ENCODE measurements around the gene VAT1L. TPM values are rescaled to one million over a fixed set of nuclear protein-coding genes. Genes with fewer than 3 reads are reported as not detected.
A peak's percentile ranks its signal among the peaks of the same experiment; 100 is the strongest.

Gene VAT1L
- total RNA-seq, 1 experiment from 2014 or later = 33.8 TPM

GRCh38 chr16:78005881-78006280 lies 217.5 kb downstream of the VAT1L start:
- Histone ChIP-seq H4K91ac (ENCODE audit: insufficient read length, low read depth, low read length) (no peak overlapping the region), H3T11ph (ENCODE audit: low read length) (no peak overlapping the region), H3K9ac (ENCODE audit: extremely low read depth, insufficient read length, low read length) (no peak overlapping the region), H2BK15ac (ENCODE audit: low read depth, low read length) (no peak overlapping the region), H3K23me2 (ENCODE audit: insufficient read length, low read depth, low read length, poor library complexity, severe bottlenecking) (no peaks in the 10 kb centered on the region), H2BK5ac (ENCODE audit: insufficient read length, low read length) (no peak overlapping the region), H2AFZ (ENCODE audit: low read length) (no peak overlapping the region), H3K4me2 (ENCODE audit: insufficient read depth, insufficient read length, low read length) (no peak overlapping the region), H3K14ac (ENCODE audit: insufficient read depth, low read length) (no peak overlapping the region), H2AK5ac (ENCODE audit: insufficient read length, low read length) (no peak overlapping the region), H3K79me1 (ENCODE audit: insufficient read depth, low read depth, low read length, poor library complexity, severe bottlenecking) (no peaks in the 10 kb centered on the region), H3K4me1 (ENCODE audit: insufficient read depth, low read length) (no peaks in the 10 kb centered on the region; the same call in 1 of the 2 replicates), H2BK12ac (ENCODE audit: insufficient read length, low read depth, low read length) (no peak overlapping the region), H4K8ac (replicated peaks; ENCODE audit: insufficient read length, low read depth, low read length) (no peak overlapping the region), H3K27me3 (ENCODE audit: insufficient read depth, low read length) (no peaks in the 10 kb centered on the region), H3K9me3 (ENCODE audit: control insufficient read depth, low read depth, low read length) (no peaks in the 10 kb centered on the region), H3K23ac (ENCODE audit: insufficient read length, low read depth, low read length) (no peak overlapping the region), H3K4ac (ENCODE audit: low read depth, low read length) (no peak overlapping the region), H3K56ac (ENCODE audit: insufficient read length, low read depth, low read length) (no peak overlapping the region), H2BK20ac (ENCODE audit: low read depth, low read length, poor library complexity, severe bottlenecking) (no peak overlapping the region), H3K27ac (ENCODE audit: insufficient read length, low read depth, low read length) (no peak overlapping the region), H4K5ac (ENCODE audit: insufficient read length, low read depth, low read length) (no peak overlapping the region), H2BK120ac (ENCODE audit: low read depth, low read length, poor library complexity, severe bottlenecking) (no peak overlapping the region), H3K79me2 (ENCODE audit: insufficient read depth, low read length) (peaks cover 2% of the 10 kb centered on the region; the same call in 1 of the 2 replicates), H4K20me1 (ENCODE audit: control insufficient read depth, insufficient read depth, insufficient read length) (no peaks in the 10 kb centered on the region), H3K18ac (ENCODE audit: insufficient read length, low read depth, low read length) (no peak overlapping the region)
- no peaks in the 10 kb centered on the region; a peak in 1 of 7 replicates for H3K36me3 Mint-ChIP-seq (ENCODE audit: insufficient read depth in 1 of 3, low read depth in 3 of 3)
- no peak overlapping the region for H3K27ac Mint-ChIP-seq
- no peak for DNase-seq
- no peaks in the 10 kb centered on the region for H3K9me3 Mint-ChIP-seq
- H3K27me3 Mint-ChIP-seq (ENCODE audit: low read depth) = no peaks in the 10 kb centered on the region; the same call in none of the 2 replicates
- H3K4me3 Mint-ChIP-seq = no peak overlapping the region
- WGBS (ENCODE audit: extremely low coverage, insufficient read length, low lambda C conversion rate) = no CpG with 5 or more reads among the region's 5 CpGs
- TF ChIP-seq CTCF (conservative IDR thresholded peaks at IDR 0.05) = peak; percentile 64
- peaks cover 10 to 22% of the 10 kb centered on the region in 2 experiments for H3K4me1 Mint-ChIP-seq

Data from H9 (cell line).